ENCODE measurements around the gene KCTD3. TPM values are rescaled to one million over a fixed set of nuclear protein-coding genes. Genes with fewer than 3 reads are reported as not detected.

The KCTD3 gene
- total RNA-seq, 1 donor from 2014 or later = 25.2 TPM

- Mint-ChIP-seq H3K4me3 (ENCODE audit: unreplicated experiment) (no peak overlapping the region), H3K36me3 (ENCODE audit: low read depth, unreplicated experiment) (no peaks in the 10 kb centered on the region), H3K27ac (ENCODE audit: unreplicated experiment) (no peak overlapping the region), H3K27me3 (ENCODE audit: low read depth, unreplicated experiment) (peaks cover 5% of the 10 kb centered on the region), H3K4me1 (ENCODE audit: low read depth, unreplicated experiment) (no peaks in the 10 kb centered on the region), H3K9me3 (ENCODE audit: unreplicated experiment) (no peaks in the 10 kb centered on the region)
- no peaks in the 10 kb centered on the region for H3K79me2 ChIP-seq (ENCODE audit: insufficient read depth, low read length)
- TF ChIP-seq CTCF (IDR thresholded peaks at IDR 0.05; ENCODE audit: insufficient read depth, low read depth, low read length) (peak; percentile 43), EZH2 (IDR thresholded peaks at IDR 0.05; ENCODE audit: insufficient read depth, low read length) (no peak)
- H3K4me2 ChIP-seq (ENCODE audit: low read length) = no peak overlapping the region
- H4K20me1 ChIP-seq (ENCODE audit: insufficient read depth, low read length) = no peaks in the 10 kb centered on the region
- no peaks in the 10 kb centered on the region for H3K27me3 ChIP-seq (ENCODE audit: insufficient read depth, low read length)
- H2AFZ ChIP-seq (ENCODE audit: low read depth, low read length) = no peak overlapping the region
- H3K27ac ChIP-seq (ENCODE audit: low read depth, low read length) = no peak overlapping the region
- H3K4me3 ChIP-seq (ENCODE audit: insufficient read depth, low read depth, low read length) = no peak overlapping the region
- H3K4me1 ChIP-seq (ENCODE audit: insufficient read depth, low read length) = no peaks in the 10 kb centered on the region
- no peaks in the 10 kb centered on the region for H3K36me3 ChIP-seq (ENCODE audit: insufficient read depth, low read length)
- DNase-seq (ENCODE audit: low read depth) (peak; percentile 27), FAIRE-seq (no peak)
- no peak overlapping the region for H3K9ac ChIP-seq (ENCODE audit: low read length)
- no peaks in the 10 kb centered on the region for H3K9me3 ChIP-seq (ENCODE audit: insufficient read depth, low read depth, low read length)
Observed at GRCh38 chr1:215526147-215526845, 40.8 kb upstream of the KCTD3 start.

- H3K27ac ChIP-seq (ENCODE audit: low read depth, low read length) = no peak overlapping the region
- no peaks in the 10 kb centered on the region for H3K4me1 ChIP-seq (ENCODE audit: insufficient read depth, low read length)
- H3K27me3 ChIP-seq (ENCODE audit: insufficient read depth, low read length) = no peaks in the 10 kb centered on the region
- H3K9ac ChIP-seq (ENCODE audit: low read length) = no peak overlapping the region
- no peak overlapping the region for H3K4me3 ChIP-seq (ENCODE audit: insufficient read depth, low read depth, low read length)
- no peaks in the 10 kb centered on the region for H3K4me1 Mint-ChIP-seq (ENCODE audit: low read depth, unreplicated experiment)
- no peak overlapping the region for H2AFZ ChIP-seq (ENCODE audit: low read depth, low read length)
- H3K36me3 ChIP-seq (ENCODE audit: insufficient read depth, low read length) = no peaks in the 10 kb centered on the region
- H4K20me1 ChIP-seq (ENCODE audit: insufficient read depth, low read length) = no peaks in the 10 kb centered on the region
- H3K4me3 Mint-ChIP-seq (ENCODE audit: unreplicated experiment) = no peak overlapping the region
- peaks cover 1% of the 10 kb centered on the region for H3K9me3 Mint-ChIP-seq (ENCODE audit: unreplicated experiment)
- H3K9me3 ChIP-seq (ENCODE audit: insufficient read depth, low read depth, low read length) = no peaks in the 10 kb centered on the region
- H3K79me2 ChIP-seq (ENCODE audit: insufficient read depth, low read length) = no peaks in the 10 kb centered on the region
- peaks cover 5% of the 10 kb centered on the region for H3K27me3 Mint-ChIP-seq (ENCODE audit: low read depth, unreplicated experiment)
- H3K36me3 Mint-ChIP-seq (ENCODE audit: low read depth, unreplicated experiment) = no peaks in the 10 kb centered on the region
- TF ChIP-seq CTCF (IDR thresholded peaks at IDR 0.05; ENCODE audit: insufficient read depth, low read depth, low read length) (no peak), EZH2 (IDR thresholded peaks at IDR 0.05; ENCODE audit: insufficient read depth, low read length) (no peak)
- no peak overlapping the region for H3K27ac Mint-ChIP-seq (ENCODE audit: unreplicated experiment)
- DNase-seq (ENCODE audit: low read depth) (no peak), FAIRE-seq (no peak)
- no peak overlapping the region for H3K4me2 ChIP-seq (ENCODE audit: low read length)
Observed at GRCh38 chr1:215526846-215527151, 40.3 kb upstream of the KCTD3 start.

DNA sequence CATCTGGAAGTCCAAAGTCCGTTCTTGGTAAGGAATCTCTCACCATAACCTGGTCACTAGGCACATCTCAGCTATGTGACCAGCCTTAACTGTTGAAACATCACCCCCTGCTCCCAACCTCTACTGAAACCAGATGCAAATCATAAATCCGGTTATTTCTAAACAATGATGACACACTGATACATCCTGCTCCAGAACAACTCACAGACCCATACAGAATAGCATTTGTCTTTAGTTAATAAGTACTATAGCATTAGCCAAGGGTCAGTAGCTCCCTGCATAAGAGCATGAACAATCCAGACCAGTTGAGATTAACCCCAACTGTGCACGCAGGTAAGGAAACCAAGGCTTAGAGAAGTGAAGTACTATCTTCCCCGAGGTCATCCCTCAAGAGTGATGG is 38.0 kb upstream of the KCTD3 start:
- Histone ChIP-seq H3K36me3 (ENCODE audit: insufficient read depth, low read length) (no peaks in the 10 kb centered on the region), H3K4me2 (ENCODE audit: low read length) (no peak overlapping the region), H3K9ac (ENCODE audit: low read length) (no peak overlapping the region), H3K4me3 (ENCODE audit: insufficient read depth, low read depth, low read length) (no peak overlapping the region), H3K27ac (ENCODE audit: low read depth, low read length) (no peak overlapping the region), H3K4me1 (ENCODE audit: insufficient read depth, low read length) (no peaks in the 10 kb centered on the region), H3K27me3 (ENCODE audit: insufficient read depth, low read length) (no peaks in the 10 kb centered on the region), H3K9me3 (ENCODE audit: insufficient read depth, low read depth, low read length) (no peaks in the 10 kb centered on the region), H2AFZ (ENCODE audit: low read depth, low read length) (no peak overlapping the region), H4K20me1 (ENCODE audit: insufficient read depth, low read length) (no peaks in the 10 kb centered on the region), H3K79me2 (ENCODE audit: insufficient read depth, low read length) (no peaks in the 10 kb centered on the region)
- H3K27me3 Mint-ChIP-seq (ENCODE audit: low read depth, unreplicated experiment) = peaks cover 5% of the 10 kb centered on the region
- TF ChIP-seq CTCF (IDR thresholded peaks at IDR 0.05; ENCODE audit: insufficient read depth, low read depth, low read length) (no peak), EZH2 (IDR thresholded peaks at IDR 0.05; ENCODE audit: insufficient read depth, low read length) (no peak)
- peaks cover 5% of the 10 kb centered on the region for H3K9me3 Mint-ChIP-seq (ENCODE audit: unreplicated experiment)
- DNase-seq (ENCODE audit: low read depth) (no peak), FAIRE-seq (no peak)
- H3K27ac Mint-ChIP-seq (ENCODE audit: unreplicated experiment) = no peak overlapping the region
- no peak overlapping the region for H3K4me3 Mint-ChIP-seq (ENCODE audit: unreplicated experiment)
- H3K36me3 Mint-ChIP-seq (ENCODE audit: low read depth, unreplicated experiment) = no peaks in the 10 kb centered on the region
- no peaks in the 10 kb centered on the region for H3K4me1 Mint-ChIP-seq (ENCODE audit: low read depth, unreplicated experiment)
